Astrocyte (in vitro differentiated cells and primary cell): ENCODE results near the gene GPATCH8. TPM values are rescaled to one million over a fixed set of nuclear protein-coding genes. Genes with fewer than 3 reads are reported as not detected.
"Not testable (repeated sequence)": the region's sequence is repeated elsewhere in the genome, so short reads cannot be mapped to it uniquely, and the experiment has no call there.

Experiments
- DNase-seq: peaks from one replicate; pipeline ENCODE4 v3.0.0-alpha.2; 2010; ENCODE audit warnings: low read depth
- FAIRE-seq: peaks from 2 replicates; lab custom pipeline; 2011; peaks lifted over from hg19 to GRCh38; lab: Jason Lieb, UNC
- H2AFZ ChIP-seq: 2 replicates; pipeline ENCODE4 v1.6.0; 2012; ENCODE audit warnings: low read depth, low read length, inconsistent platforms
- H3K27ac ChIP-seq: 2 replicates; pipeline ENCODE4 v1.5.1; 2011; ENCODE audit warnings: low read depth, low read length, inconsistent platforms
- H3K27me3 ChIP-seq: 2 replicates; pipeline ENCODE4 v1.6.0; 2011; ENCODE audit warnings: low read length, inconsistent platforms; ENCODE audit not compliant: insufficient read depth
- H3K36me3 ChIP-seq: 2 replicates; pipeline ENCODE4 v1.5.1; 2011; ENCODE audit warnings: low read length, inconsistent platforms; ENCODE audit not compliant: insufficient read depth
- H3K4me1 ChIP-seq: 2 replicates; pipeline ENCODE4 v1.5.1; 2011; ENCODE audit warnings: low read length, inconsistent platforms; ENCODE audit not compliant: insufficient read depth
- H3K4me2 ChIP-seq: 2 replicates; pipeline ENCODE4 v1.6.0; 2012; ENCODE audit warnings: low read length, inconsistent platforms
- H3K4me3 ChIP-seq: 2 replicates; pipeline ENCODE4 v1.5.1; 2011; ENCODE audit warnings: low read depth, mild to moderate bottlenecking, low read length, inconsistent platforms; ENCODE audit not compliant: insufficient read depth
- H3K79me2 ChIP-seq: 2 replicates; pipeline ENCODE4 v1.6.0; 2012; ENCODE audit warnings: mild to moderate bottlenecking, low read length, inconsistent platforms; ENCODE audit not compliant: insufficient read depth
- H3K9ac ChIP-seq: 2 replicates; pipeline ENCODE4 v1.6.0; 2012; ENCODE audit warnings: mild to moderate bottlenecking, low read length, inconsistent platforms
- H3K9me3 ChIP-seq: 2 replicates; pipeline ENCODE4 v1.5.1; 2012; ENCODE audit warnings: low read depth, mild to moderate bottlenecking, low read length, inconsistent platforms; ENCODE audit not compliant: insufficient read depth
- H4K20me1 ChIP-seq: 2 replicates; pipeline ENCODE4 v1.6.0; 2012; ENCODE audit warnings: low read length, inconsistent platforms; ENCODE audit not compliant: insufficient read depth
- H3K27ac Mint-ChIP-seq: one replicate; pipeline ENCODE4 v1.8.0; 2021; ENCODE audit warnings: mild to moderate bottlenecking, mixed read lengths; ENCODE audit not compliant: unreplicated experiment
- H3K27me3 Mint-ChIP-seq: one replicate; pipeline ENCODE4 v1.8.0; 2021; ENCODE audit warnings: low read depth, mixed read lengths; ENCODE audit not compliant: unreplicated experiment
- H3K36me3 Mint-ChIP-seq: one replicate; pipeline ENCODE4 v1.8.0; 2021; ENCODE audit warnings: low read depth, mixed read lengths; ENCODE audit not compliant: unreplicated experiment
- H3K4me1 Mint-ChIP-seq: one replicate; pipeline ENCODE4 v1.8.0; 2021; ENCODE audit warnings: low read depth, mixed read lengths; ENCODE audit not compliant: unreplicated experiment
- H3K4me3 Mint-ChIP-seq: one replicate; pipeline ENCODE4 v1.8.0; 2021; ENCODE audit warnings: mild to moderate bottlenecking, moderate library complexity, mixed read lengths; ENCODE audit not compliant: unreplicated experiment
- H3K9me3 Mint-ChIP-seq: one replicate; pipeline ENCODE4 v1.8.0; 2021; ENCODE audit warnings: mild to moderate bottlenecking, mixed read lengths; ENCODE audit not compliant: unreplicated experiment
- CTCF ChIP-seq: IDR thresholded peaks from 2 replicates; pipeline ENCODE4 v1.5.1; 2011; ENCODE audit warnings: low read depth, mild to moderate bottlenecking, inconsistent platforms, low read length, moderate library complexity; ENCODE audit not compliant: insufficient read depth
- EZH2 ChIP-seq: IDR thresholded peaks from 2 replicates; pipeline ENCODE4 v1.6.1; 2012; ENCODE audit warnings: mild to moderate bottlenecking, low read length, inconsistent platforms; ENCODE audit not compliant: insufficient read depth
- total RNA-seq: library from RNA; stranded (reverse); gene quantifications from 2 replicates; pipeline ENCODE4 v1.2.1, GENCODE V29; 2021

Gene GPATCH8
- total RNA-seq, 1 donor from 2014 or later = 43.3 TPM

DNA sequence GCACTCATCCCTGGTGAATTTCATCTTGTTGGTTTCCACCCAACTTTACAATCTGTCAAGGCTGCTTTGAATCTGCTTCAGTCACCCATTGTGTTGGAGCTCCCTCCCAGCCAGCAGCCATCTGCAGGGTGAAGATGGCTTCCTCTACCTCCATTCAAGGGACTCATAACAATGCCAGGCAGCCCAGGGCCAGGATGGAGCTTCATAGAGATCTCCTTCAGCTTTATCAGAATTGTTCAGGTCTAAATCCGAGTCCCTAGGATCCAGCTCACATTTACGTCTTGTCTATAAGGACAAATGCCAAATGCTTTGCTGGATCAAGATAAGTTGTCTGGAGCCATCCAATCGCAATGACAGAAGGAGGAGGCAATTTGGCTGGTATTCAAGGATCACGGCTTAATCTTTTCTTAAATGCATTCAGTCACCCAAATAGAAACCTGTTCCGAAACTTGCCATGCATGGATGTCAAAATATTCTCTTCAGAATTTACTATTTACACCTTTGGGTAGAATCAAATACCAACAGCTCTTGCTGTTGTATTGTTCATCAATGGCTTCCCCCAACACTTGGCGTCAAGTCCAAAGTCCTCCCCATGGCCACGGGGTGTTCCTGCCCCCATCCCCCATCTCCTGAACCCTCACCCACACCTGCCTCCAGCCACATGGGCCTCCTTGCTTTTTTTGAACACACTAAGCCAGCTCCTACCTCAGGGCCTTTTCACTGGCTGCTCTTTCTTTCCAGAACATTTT, 135.8 kb downstream of the GPATCH8 start:
- peaks cover 13% of the 10 kb centered on the region for H3K27me3 ChIP-seq
- H3K27ac ChIP-seq = no peak overlapping the region
- Mint-ChIP-seq H3K4me1 (no peaks in the 10 kb centered on the region), H3K36me3 (no peaks in the 10 kb centered on the region), H3K9me3 (no peaks in the 10 kb centered on the region), H3K27me3 (peaks cover 31% of the 10 kb centered on the region), H3K4me3 (no peak overlapping the region), H3K27ac (no peak overlapping the region)
- peaks cover 6% of the 10 kb centered on the region for H4K20me1 ChIP-seq
- no peaks in the 10 kb centered on the region for H3K36me3 ChIP-seq
- no peak for TF ChIP-seq CTCF
- TF ChIP-seq EZH2 = no peak
- peaks cover 7% of the 10 kb centered on the region for H3K4me1 ChIP-seq
- H2AFZ ChIP-seq = no peak overlapping the region
- H3K9ac ChIP-seq = no peak overlapping the region
- H3K79me2 ChIP-seq = no peaks in the 10 kb centered on the region
- no peak overlapping the region for H3K4me3 ChIP-seq
- FAIRE-seq = no peak
- DNase-seq = no peak
- no peaks in the 10 kb centered on the region for H3K9me3 ChIP-seq
- no peak overlapping the region for H3K4me2 ChIP-seq

- FAIRE-seq, H3K27ac ChIP-seq, DNase-seq, H3K9ac ChIP-seq, H3K36me3 ChIP-seq, H3K9me3 ChIP-seq, H3K36me3 Mint-ChIP-seq, H3K9me3 Mint-ChIP-seq, H3K4me3 Mint-ChIP-seq, H3K4me2 ChIP-seq, H3K4me3 ChIP-seq, H3K27ac Mint-ChIP-seq, H2AFZ ChIP-seq, H3K79me2 ChIP-seq: not testable (repeated sequence)
- Mint-ChIP-seq H3K27me3 (peaks cover 26% of the 10 kb centered on the region), H3K4me1 (peaks cover 15% of the 10 kb centered on the region)
- H3K4me1 ChIP-seq = peaks cover 18% of the 10 kb centered on the region
- H4K20me1 ChIP-seq = peaks cover 28% of the 10 kb centered on the region
- peaks cover 13% of the 10 kb centered on the region for H3K27me3 ChIP-seq
These were observed 138.2 kb downstream of the GPATCH8 start for GRCh38 chr17:44365051-44365450.

GRCh38 chr17:44363613-44364159, 139.5 kb downstream of the GPATCH8 start, which contains the start of gene FAM171A2:
Gene FAM171A2, minus strand, starts transcription at chr17:44363853. Its CDS starts 139 bp downstream, at chr17:44363714.
- H2AFZ ChIP-seq = peak within 1 kb of the TSS; percentile 92
- H3K9me3 ChIP-seq = no peaks in the 10 kb centered on the region
- Mint-ChIP-seq H3K9me3 (no peaks in the 10 kb centered on the region), H3K36me3 (no peaks in the 10 kb centered on the region), H3K4me3 (peak within 1 kb of the TSS; percentile 85), H3K27me3 (peaks cover 26% of the 10 kb centered on the region), H3K4me1 (peaks cover 15% of the 10 kb centered on the region), H3K27ac (peak within 1 kb of the TSS; percentile 53)
- peaks cover 6% of the 10 kb centered on the region for H3K79me2 ChIP-seq
- peak within 1 kb of the TSS; percentile 3 for H3K27ac ChIP-seq
- peaks cover 13% of the 10 kb centered on the region for H3K27me3 ChIP-seq
- peak within 1 kb of the TSS; percentile 87 for H3K9ac ChIP-seq
- FAIRE-seq (no peak), DNase-seq (no peak)
- peaks cover 39% of the 10 kb centered on the region for H4K20me1 ChIP-seq
- peak within 1 kb of the TSS; percentile 97 for H3K4me2 ChIP-seq
- peak within 1 kb of the TSS; percentile 70 for H3K4me3 ChIP-seq
- TF ChIP-seq CTCF = peak; percentile 8
- TF ChIP-seq EZH2 = no peak
- H3K36me3 ChIP-seq = no peaks in the 10 kb centered on the region
- peaks cover 18% of the 10 kb centered on the region for H3K4me1 ChIP-seq
